Stimulated activated CD8-positive, alpha-beta memory T cell treated with anti-CD3 and anti-CD28 coated beads, Interleukin-7, amount 100 ng/mL, for 48 hours (primary cell): Measurements from ENCODE around the gene NLGN4Y.

Experiments used
- DNase-seq, 2 donors: peaks; one replicate each; pipeline ENCODE4 v3.0.0-alpha.2; 2020; ENCODE audit warnings: low read depth in 1 of 2; ENCODE audit errors: extremely low read depth in 1 of 2

NLGN4Y gene

DNA sequence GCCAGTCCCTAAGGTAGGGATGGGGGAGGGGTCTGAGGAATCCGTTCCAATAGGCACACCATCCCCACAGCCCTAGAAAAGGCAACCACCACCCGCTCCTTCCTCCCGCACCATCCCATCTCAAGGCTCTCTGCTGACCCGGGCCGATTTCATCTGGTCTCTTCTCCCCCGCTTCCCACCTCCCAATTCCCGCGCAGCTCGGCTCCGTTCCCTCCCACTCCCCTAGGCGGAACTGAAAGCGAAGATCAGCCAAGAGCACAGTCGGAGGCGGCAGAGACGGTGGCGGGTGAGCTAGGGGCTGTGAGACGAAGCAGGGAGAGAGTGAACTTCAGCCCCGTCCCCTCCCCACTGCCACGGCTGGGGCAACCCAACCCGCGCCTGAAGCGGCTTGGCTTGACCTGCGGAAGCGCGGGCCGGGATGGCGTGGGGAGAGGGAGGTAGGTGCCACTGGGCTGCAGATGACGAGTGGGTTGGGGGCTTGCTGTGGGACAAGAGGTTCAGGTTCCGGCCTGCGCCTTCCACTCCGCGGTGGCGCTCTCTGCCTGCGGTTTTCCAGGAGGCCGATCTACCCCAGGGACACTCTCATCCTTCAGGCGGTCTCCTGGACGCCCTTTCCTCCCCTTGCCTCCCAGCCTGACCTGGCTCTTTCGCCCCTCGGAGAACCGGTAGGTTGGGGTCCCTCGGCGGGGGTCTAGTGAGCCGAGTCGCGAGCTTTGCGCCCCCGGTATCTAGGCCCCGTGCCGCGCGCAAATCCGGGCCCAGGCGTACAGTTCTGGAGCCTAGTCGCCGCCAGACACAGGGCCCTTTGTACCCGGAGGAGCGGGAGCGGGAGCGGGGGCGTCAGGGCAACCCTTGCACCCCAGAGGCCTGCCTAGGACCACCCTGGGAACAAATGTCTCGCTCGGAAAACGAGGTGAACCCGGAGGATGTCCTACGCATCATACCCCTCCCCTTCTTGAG is at the start of gene NLGN4Y:
Gene NLGN4Y, plus strand, starts transcription at position 258 of the 960 bp plus-strand sequence. CDS start 97,591 bp downstream, outside the sequence.
- DNase-seq, result no peak

DNA sequence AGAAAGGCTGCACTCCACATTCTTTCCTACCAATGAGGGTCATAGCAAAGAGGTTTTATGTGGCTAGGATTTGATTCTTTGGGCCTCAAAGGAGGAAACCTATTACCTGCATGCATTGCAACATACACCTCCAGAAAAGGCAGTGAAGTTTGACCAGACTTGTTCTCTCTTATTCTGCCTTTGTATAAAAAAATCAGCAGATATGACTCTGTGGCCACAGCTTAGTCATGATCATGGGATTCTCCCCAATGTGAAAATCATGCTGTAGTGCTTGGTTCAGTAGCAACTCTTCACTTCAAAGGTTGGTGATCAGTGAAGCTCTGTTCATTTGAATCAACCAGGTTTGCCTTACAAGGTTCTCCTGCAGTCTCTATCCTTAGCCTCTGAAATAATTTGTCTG is 38.4 kb upstream of the NLGN4Y start:
- DNase-seq, result no peak

DNA sequence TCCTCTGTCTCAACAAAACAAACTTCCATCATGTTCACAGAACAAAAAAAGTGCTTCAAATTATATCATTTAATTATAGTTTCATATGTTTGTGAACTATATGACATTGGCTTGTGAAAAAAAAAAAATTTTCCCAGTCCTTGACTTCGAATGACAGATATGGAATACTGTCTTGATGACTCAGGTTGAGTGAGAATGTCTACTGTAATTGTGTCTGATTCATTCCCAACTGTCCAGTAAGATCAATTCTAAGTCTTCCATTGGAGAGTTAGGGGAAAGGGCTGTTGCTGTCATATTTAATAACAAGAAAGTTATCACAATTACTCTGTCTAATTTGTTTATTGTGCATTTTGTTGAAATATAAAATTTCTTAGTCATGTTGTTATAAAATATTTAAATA is 34.1 kb upstream of the NLGN4Y start:
- no peak for DNase-seq

DNA sequence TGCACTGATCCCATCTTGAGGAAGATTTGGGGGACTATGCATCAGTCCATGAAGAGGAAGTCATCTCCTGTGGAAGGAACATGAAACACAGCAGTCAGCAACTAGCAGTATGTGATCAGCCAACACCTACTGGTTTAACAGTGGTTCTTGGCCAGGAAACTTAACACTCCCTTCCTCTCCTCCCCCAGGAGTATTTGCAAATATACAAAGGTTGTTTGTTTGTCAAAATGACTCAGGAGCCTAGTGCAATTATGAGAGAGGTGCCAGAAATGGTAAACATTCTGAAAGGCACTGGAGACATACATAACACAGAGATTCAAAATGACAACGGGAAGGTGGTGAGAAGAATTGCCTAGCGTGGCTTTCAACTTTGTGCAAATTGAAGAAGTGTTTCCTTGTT is 26.3 kb upstream of the NLGN4Y start:
- DNase-seq, result no peak

DNA sequence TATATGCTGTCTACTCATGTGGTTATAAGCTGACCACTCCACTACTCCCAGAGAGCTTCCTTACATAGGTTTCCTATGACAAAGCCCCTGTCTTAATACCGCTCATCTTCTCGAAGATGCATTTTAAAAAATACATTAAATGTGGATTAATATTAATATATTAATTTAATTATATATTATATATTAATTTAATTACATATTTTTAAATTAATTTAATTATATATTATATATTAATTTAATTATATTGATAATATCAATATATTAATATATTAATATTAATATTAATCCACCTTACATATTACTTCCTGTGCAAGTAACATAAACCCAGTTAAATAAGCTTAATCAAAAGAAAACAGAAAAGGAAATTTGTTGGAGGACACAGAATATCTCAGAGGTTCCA is 19.7 kb upstream of the NLGN4Y start:
- DNase-seq, result no peak

DNA sequence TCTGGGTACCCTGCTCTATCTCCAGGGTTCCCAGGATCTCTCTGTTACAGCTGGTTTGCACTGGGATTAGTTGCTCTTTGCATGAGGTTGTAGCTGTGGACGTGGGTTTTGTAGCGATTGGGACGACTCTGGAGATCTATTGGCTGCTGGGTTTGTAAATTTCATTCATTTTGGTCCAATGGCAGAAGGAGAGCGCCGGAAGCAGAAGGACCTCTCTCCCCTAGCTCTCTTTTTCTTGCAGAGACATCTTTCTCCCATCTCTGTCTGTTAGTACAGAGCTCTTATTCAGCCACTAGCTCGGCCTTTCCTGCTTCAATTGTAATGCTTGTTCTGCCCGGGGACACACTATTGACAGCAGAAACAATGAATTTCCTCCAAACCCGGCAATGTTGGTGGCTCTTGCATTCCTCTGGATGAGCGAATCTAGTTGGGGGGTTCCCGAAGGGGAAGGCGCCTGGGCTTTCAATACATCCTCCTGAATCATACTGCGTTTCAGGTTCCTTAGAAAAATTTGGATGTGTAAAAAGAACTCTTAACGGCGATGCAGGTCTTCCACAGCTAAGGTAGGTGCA is 1.9 kb upstream of the NLGN4Y start:
- no peak for DNase-seq

DNA sequence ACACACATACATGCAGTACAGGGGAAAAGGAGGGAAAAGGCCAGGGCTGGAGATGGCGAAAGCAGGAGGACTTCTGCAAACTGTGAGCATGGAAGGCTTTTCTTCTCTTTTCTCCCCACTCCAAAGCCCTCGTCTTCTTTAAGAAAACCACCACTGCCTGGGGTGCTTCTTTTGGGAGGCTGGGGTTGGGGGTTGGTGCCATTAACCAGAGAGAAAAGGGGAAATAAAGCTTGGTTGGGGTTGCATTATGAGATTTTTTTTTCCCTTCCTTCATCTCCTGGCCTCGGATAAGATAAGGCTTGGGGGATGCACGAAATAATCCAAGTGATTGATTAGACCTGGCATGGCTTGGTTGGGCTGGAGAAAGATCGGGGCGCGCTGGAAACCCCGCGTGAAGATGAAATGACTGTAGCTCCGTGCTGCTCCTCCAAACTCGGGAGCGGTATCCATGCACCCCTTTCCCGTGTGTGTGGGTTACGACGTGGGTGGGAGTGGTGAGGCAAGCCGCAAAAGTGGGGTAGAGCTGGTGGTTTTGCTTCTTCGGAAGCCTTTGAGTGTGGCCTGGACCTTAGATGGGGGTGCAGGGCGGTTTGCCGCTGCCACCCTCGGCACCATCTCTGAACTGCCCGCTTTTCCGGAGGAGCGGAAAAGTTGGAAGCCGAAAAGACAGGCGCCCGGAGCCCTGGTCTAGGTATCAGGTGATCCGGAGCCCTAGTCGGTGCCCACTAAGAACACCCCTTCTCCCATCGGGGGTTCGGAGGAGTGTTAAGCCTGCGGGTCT is 648 bp upstream of the NLGN4Y start:
- DNase-seq, result no peak

DNA sequence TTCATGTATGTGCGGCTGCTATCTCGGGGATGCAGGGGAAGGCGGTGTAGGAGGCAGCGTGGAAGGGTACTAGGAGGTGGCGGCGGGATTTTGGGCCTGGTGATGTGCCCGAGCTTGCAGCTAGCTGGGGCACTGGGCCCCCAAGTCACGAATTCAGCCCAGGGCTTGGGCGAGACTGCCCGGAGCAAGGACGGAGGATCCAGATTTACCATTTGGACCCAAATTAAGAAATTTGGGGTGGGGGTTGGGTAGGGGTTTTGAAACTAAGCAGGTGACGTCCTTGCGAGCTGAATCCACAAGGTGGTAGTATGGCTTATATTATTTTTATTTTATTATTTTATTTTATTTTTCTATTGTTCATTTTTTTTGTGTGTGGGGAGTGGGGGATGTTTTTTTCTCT is 986 bp downstream of the NLGN4Y start:
- no peak for DNase-seq

DNA sequence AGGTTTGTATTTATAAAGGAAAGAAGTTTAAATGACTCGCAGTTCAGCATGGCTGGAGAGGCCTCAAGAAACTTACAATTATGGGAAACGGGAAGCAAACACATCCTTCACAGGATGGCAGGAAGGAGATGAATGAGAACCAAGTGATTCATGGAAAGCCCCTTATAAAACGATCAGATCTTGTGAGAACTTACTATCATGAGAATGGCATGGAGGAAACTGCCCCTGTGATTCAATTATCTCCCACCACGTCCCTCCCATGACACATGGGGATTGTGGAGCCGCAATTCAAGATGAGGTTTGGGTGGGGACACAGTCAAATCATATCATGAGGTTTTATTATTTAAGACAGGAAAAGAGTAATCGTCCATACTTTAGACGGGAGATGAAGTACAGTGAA is 4.0 kb downstream of the NLGN4Y start:
- DNase-seq, result no peak

DNA sequence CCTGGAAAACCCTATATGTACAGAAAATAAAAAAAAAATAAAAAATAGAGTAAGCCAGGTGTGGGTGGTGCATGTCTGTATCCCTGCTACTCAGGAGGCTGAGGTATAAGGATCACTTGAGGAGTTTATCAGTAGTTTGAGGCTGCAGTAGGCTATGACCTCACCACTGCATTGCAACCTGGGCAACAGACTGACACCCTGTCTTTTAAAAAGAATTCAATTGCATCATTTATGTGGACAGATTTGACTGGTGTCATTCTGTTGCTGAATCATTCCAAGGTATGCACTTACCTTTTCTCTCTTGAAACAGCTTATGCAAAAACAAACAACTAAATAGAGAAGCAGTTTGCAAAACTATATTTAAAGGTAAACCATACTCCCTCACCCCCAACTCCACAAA is 12.4 kb downstream of the NLGN4Y start:
- no peak for DNase-seq

DNA sequence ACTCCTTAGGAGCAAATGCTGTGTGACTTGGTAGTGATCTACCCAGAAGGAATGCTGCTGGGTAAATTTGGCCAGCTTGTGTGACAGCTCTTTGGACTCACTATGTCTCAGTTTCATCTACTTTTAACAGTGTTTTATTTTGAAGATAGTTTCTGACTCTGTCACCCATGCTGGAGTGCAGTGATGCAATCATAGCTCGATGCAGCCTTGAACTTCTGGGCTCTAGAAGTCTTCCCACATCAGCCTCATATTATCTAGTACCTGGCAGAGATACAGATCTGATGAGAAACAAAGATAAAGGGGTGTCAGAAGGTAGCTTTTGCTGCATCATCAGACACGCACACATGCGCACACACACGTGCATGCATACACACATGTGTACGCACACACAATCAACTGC is 19.2 kb downstream of the NLGN4Y start:
- no peak for DNase-seq

DNA sequence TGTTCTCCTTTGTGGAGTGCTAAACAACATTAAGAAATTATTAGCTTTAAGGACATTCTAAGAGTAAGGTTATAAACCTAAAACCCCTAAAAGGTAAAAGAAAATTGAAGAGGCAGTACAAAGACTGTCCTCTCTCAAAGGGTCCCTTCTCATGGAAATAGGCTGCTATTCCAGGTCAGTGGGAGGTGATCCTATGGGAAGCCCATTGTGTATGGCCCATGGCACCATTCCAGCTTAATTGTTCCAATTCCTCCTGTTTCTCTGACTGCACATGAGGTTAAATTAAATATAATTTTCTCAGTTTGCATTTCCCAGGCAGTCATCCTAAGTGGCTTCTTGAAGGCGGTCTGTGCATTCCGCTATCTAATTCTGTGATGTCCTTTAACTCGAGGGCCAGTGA is 57.0 kb downstream of the NLGN4Y start:
- no peak for DNase-seq

DNA sequence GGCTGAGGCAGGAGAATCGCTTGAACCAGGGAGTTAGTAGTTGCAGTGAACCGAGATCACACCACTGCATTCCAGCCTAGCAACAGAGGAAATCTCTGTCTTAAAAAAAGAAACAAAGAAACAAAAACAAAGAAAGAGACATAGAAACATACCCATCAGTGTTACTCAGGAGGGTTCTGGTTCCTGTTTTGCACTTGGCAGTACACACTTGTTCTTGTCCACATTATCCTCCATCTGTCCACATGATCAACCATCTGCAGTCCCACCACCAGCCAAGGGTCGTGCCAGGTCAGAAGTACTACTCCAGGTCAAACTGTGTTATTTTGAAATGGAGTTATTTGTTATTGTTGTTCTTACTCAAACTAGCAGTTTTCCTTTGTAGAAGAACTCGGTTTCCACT is 62.4 kb downstream of the NLGN4Y start:
- DNase-seq, result no peak

DNA sequence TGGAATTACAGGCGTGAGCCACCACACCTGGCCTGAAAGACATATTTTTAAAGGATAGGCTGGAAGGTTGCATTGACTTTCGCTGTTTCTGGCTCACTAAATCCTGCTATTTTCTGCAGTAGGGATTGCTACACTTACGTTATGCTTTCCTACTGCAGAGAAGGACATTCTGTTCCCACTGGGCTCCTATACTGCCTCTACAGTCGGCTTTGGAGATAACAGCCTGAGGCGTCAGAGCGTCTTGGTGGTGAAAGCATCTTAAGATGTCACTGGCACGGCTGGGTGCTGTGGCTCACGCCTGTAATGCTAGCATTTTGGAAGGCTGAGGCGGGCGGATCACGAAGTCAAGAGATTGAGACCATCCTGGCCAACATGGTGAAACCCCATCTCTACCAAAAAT is 77.0 kb downstream of the NLGN4Y start:
- DNase-seq, result no peak

DNA sequence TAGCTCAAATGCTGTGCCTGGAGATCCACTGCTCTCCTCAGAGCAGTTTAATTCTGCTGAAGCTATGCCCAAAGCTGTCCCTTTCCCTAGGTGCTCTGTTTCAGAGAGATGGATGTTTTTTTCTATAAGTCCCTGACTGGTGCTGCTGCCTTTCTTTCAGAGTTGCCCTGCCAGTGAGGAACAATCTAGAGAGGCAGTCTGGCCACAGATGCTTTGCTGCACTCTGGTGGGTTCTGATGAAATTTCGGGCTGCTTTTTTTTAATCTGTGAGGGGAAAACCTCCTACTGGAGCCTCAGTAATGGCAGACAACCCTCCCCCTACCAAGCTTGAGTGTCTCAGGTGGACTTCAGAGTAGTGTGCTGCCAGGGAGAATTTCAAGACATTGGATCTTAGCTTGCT is 93.3 kb downstream of the NLGN4Y start:
- no peak for DNase-seq

DNA sequence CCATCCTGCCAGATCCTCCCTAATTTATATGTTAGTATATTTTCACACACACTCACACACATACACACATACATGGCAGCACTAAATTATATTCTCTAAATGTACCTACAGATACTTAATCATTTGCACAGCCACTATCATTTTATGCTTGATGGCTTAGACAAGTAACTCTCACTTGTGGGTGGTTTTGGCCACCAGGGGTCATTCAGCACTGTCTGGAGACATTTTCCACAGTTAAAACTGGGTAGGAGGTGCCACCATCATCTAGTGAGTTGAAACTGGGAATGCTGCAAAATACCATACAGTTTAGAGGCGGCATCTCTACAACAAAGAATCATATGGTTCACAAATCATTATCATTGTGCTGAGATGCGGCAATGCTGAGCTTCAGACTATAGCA is 94.2 kb downstream of the NLGN4Y start:
- no peak for DNase-seq

DNA sequence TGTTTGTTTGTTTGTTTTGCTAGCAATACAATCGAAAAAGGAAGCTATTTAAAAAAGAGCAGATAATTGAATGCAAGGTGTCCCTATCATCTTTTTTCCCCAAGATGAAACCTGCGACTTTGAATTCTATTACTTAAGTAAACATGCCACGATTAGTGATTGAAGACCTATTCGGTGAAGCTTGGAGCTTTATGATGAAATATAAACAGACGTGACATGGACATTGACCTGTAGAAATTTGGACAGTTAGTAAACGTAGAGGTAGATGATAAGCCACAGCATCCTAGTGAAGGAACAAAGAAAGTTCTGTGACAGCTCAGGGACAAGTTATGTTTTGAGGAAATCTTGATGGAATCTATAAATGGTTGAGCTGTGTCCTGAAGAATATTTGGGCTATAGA is 103.9 kb downstream of the NLGN4Y start:
- DNase-seq, result no peak

DNA sequence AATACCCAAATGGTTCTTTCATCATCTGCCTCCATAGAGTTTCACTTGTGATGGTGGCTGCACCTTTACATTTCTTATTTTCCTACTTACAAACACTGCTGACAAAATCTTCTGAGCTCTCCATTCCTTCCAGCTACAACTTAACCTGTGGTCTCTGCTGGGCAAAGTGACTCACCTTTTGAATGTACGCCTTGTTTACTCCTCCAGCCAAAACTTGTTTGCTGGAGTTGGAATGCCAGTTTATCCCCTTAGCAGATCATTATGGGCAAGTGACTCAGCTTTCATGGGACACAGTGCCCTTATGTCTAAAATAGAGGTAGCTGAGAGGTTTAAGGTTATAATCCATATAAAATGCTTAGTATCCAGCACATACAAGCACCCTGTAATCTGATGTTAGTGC is 107.3 kb downstream of the NLGN4Y start:
- DNase-seq, result no peak

DNA sequence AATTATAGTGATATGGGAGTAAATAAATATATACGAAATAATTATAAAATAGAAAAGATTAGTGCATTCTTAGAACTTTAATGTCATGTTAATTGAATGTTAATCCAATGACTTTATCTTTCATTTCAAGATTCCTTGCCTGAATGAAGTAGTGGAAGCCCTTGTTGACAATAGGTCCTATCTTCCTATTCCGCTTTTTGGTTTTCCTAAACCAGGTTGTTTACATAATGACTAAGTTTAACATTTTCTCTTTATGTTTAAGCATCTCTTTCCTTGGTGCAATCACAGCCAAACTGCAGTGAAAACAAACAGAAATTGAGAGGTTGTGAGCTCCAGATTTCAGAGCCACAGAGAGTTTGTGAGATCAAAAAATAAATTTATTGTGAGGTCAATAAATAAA is 109.4 kb downstream of the NLGN4Y start:
- no peak for DNase-seq

DNA sequence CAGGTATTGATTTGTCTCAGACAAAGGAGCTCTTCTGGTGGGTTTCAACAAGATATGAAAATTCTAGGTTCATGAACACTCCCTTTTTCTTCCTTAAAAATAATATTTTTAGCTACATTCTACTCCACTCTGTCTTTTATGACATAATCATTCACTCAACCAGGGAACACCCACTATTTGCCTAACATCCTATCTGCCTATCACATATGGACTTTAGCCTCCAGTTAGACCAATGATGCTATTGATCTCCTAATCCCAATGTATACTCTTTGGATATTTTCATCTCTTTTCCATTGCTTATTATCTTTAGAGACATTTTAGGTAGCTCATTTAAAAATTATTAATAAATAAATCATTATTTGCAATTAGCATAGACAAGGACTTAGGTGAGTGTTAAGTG is 110.6 kb downstream of the NLGN4Y start:
- no peak for DNase-seq

DNA sequence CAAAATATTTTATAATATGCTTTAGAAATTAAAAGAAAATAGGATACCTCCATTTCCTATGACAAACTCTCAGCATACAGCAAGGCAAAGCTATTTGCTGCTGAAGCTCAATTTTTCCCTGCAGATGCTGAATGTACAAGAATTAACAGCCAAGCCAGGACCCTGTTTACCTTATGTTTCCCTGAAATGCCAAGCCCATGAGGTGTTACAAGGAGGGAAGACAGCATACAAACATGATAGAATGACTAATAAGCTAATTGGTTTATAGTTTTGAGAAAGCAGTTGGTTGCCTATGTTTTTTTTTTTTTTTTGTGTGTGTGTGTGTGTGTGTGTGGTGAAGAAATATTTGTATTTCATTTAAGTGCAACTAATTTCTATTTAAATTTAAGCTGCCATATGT is 113.2 kb downstream of the NLGN4Y start:
- DNase-seq, result no peak

DNA sequence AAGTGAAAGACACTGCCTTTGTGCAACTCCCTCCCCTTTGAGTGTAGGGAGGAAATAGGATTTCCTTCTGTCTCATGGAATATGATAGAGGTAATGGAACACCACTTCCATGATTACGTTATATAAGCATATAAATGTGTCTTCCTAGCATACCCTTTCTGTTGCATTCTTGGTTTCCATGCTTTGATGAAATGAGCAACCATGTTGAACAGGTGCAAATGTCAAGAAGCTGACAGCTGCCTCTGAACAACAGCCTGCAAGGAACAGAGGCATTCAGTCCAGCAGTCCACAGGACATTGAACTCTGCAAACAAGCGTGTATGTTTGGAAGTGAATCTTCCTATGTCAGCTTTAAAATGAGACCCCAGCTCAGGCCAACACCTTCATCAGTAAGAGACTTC is 117.5 kb downstream of the NLGN4Y start:
- DNase-seq, result no peak
